Mesothelial cell of epicardium (in vitro differentiated cells): Measurements from ENCODE around the gene MS4A18. TPM values are rescaled to one million over a fixed set of nuclear protein-coding genes. Genes with fewer than 3 reads are reported as not detected.

Source experiments
- DNase-seq, 2 experiments: peaks; one replicate each; pipeline ENCODE4 v3.0.0; 2021; ENCODE audit warnings: low spot score in 2 of 2; ENCODE audit not compliant: unreplicated experiment in 2 of 2
- H3K27ac Mint-ChIP-seq: 2 replicates; pipeline ENCODE4 v1.8.0; 2021; ENCODE audit warnings: mixed read lengths
- H3K27me3 Mint-ChIP-seq: 2 replicates; pipeline ENCODE4 v1.8.0; 2021; ENCODE audit warnings: low read depth, mixed read lengths
- H3K36me3 Mint-ChIP-seq: 2 replicates; pipeline ENCODE4 v1.8.0; 2021; ENCODE audit warnings: mixed read lengths
- H3K4me1 Mint-ChIP-seq: 2 replicates; pipeline ENCODE4 v1.8.0; 2021; ENCODE audit warnings: mixed read lengths
- H3K4me3 Mint-ChIP-seq: 2 replicates; pipeline ENCODE4 v1.8.0; 2021; ENCODE audit warnings: mild to moderate bottlenecking, moderate library complexity, mixed read lengths
- H3K9me3 Mint-ChIP-seq: 2 replicates; pipeline ENCODE4 v1.8.0; 2021; ENCODE audit warnings: mixed read lengths
- CTCF ChIP-seq: fragments of 200-600 bp; sonication (generic); IDR thresholded peaks from one replicate; pipeline ENCODE4 v1.5.0; 2021; ENCODE audit warnings: antibody characterized with exemption; ENCODE audit not compliant: unreplicated experiment
- total RNA-seq: library from RNA; stranded (reverse); gene quantifications from 3 replicates; pipeline ENCODE4 v1.2.1, GENCODE V29; 2021

Gene MS4A18
- total RNA-seq, 1 donor from 2014 or later, result not detected

DNA sequence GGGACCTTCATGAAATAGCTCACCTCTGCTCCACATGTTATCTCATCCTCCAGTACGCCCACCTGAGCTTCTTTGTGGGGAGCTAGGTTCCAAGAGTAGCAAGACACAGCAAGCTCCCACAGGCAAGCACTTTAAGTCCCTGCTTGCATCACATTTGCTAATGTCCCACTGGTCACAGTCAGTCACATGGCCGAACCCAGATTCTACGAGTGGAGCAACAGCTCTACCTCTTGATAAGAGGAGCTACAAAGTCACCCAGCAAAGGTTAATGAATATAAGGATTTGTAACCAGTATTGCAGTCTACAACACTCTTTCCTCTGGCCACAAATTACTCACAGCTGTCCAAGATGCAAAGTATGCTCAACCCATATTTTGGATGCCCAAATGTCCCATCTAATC lies 16.9 kb downstream of the MS4A18 start:
- TF ChIP-seq CTCF, result no peak
- H3K36me3 Mint-ChIP-seq, result no peaks in the 10 kb centered on the region
- no peak overlapping the region for H3K4me3 Mint-ChIP-seq
- H3K9me3 Mint-ChIP-seq, result peaks cover 14% of the 10 kb centered on the region
- H3K27me3 Mint-ChIP-seq, result peaks cover 23% of the 10 kb centered on the region
- peaks cover 5% of the 10 kb centered on the region for H3K4me1 Mint-ChIP-seq
- H3K27ac Mint-ChIP-seq, result no peak overlapping the region
- DNase-seq, result no peak

GRCh38 chr11:60743058-60743457 lies 18.5 kb downstream of the MS4A18 start:
- peaks cover 5% of the 10 kb centered on the region for H3K4me1 Mint-ChIP-seq
- no peak overlapping the region for H3K4me3 Mint-ChIP-seq
- DNase-seq, result no peak
- TF ChIP-seq CTCF, result no peak
- peaks cover 14% of the 10 kb centered on the region for H3K9me3 Mint-ChIP-seq
- H3K27ac Mint-ChIP-seq, result no peak overlapping the region
- no peaks in the 10 kb centered on the region for H3K36me3 Mint-ChIP-seq
- H3K27me3 Mint-ChIP-seq, result peaks cover 12% of the 10 kb centered on the region

DNA sequence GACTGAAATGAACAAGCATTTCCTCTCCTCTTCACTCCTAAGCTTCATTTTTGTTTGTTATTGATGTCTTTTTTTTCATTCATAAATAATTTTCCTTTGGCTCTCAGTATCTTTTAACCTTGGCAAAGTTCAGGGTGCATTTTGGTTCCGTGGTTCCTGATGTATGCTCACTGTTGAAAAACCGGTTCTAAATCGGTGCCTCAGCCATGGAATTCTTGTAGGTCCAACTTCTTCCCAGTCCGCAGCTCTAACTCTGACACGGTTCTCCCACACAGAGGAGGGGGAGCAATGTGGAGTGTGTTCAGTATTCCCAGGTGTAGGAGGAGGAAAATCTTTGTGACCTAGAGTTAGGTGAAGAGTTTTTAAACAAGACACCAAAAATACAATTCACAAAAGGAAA lies 19.6 kb downstream of the MS4A18 start:
- Mint-ChIP-seq H3K27me3 (peaks cover 5% of the 10 kb centered on the region), H3K36me3 (no peaks in the 10 kb centered on the region), H3K4me1 (peaks cover 5% of the 10 kb centered on the region), H3K9me3 (peaks cover 14% of the 10 kb centered on the region), H3K27ac (no peak overlapping the region), H3K4me3 (no peak overlapping the region)
- DNase-seq, result no peak
- TF ChIP-seq CTCF, result no peak

- Mint-ChIP-seq H3K4me1 (peaks cover 5% of the 10 kb centered on the region), H3K27ac (no peak overlapping the region)
- no peak for TF ChIP-seq CTCF
Observed at GRCh38 chr11:60747359-60747873, 22.9 kb downstream of the MS4A18 start.

DNA sequence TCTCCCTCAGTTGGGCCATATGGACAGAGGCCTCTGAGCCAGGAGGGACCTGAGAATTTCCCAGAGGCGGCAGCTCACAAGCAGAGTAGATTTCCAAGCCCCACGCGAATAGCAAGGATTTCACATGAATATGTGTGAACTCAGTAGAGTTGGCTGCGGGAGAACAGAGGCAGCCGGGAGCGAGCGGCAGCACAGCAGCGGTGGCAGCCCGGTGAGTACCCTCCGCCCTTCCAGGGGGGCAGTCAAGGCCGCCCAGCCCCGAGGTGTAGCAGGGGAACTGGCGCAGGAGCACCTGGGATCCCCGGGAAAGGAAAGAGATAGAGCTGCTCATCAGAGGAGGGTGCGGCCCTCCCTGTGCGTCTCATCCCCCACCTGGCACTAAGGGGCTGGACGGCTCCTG lies 23.7 kb downstream of the MS4A18 start:
- TF ChIP-seq CTCF, result no peak
- no peak for DNase-seq
- Mint-ChIP-seq H3K4me1 (peaks cover 5% of the 10 kb centered on the region), H3K9me3 (no peaks in the 10 kb centered on the region), H3K27me3 (peaks cover 16% of the 10 kb centered on the region), H3K36me3 (no peaks in the 10 kb centered on the region), H3K27ac (no peak overlapping the region), H3K4me3 (no peak overlapping the region)

More at GRCh38 chr11:60747359-60747873, 22.9 kb downstream of the MS4A18 start:
- peaks cover 12% of the 10 kb centered on the region for H3K27me3 Mint-ChIP-seq
- H3K4me3 Mint-ChIP-seq, result no peak overlapping the region
- H3K9me3 Mint-ChIP-seq, result peaks cover 6% of the 10 kb centered on the region
- DNase-seq, result no peak
- H3K36me3 Mint-ChIP-seq, result no peaks in the 10 kb centered on the region

DNA sequence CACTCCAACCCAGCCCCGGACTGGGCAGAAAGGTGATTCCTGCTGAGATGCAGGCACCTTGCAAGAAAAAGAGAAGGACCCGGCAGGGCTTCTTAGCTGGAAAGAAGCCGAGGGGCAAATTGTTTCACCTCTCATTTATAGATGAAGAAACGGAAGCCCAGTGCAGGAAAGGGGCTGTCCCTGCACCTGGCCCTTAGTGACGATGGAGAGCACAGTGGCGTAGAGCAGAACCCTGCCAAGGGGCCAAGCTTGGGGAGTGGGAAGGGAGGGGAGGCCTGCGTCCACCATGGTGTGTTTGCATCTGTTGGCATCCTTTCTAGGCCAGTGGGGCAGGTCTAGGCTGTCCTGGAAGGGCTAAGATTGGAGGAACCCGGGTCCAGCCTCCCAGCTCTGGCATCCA lies 24.3 kb downstream of the MS4A18 start:
- Mint-ChIP-seq H3K9me3 (no peaks in the 10 kb centered on the region), H3K36me3 (no peaks in the 10 kb centered on the region), H3K27ac (no peak overlapping the region), H3K4me3 (no peak overlapping the region), H3K4me1 (peaks cover 5% of the 10 kb centered on the region), H3K27me3 (peaks cover 19% of the 10 kb centered on the region)
- DNase-seq, result no peak
- TF ChIP-seq CTCF, result no peak
